ENCODE data around the gene EFHD2.

- no peak for TF ChIP-seq USF2 (IDR thresholded peaks at IDR 0.05; ENCODE audit: low read length)
- TF ChIP-seq POLR2A (IDR thresholded peaks at IDR 0.05; ENCODE audit: control extremely low read depth in 1 of 2, low read depth in 2 of 2, low read length in 2 of 2), result no peak
- TF ChIP-seq CTCF (IDR thresholded peaks at IDR 0.05; ENCODE audit: control extremely low read depth in 1 of 3, insufficient read depth in 1 of 3, low read depth in 1 of 3, low read length in 3 of 3), result peak; percentile 88 to 99 (median 96)
- TF ChIP-seq EP300 (IDR thresholded peaks at IDR 0.05; ENCODE audit: borderline replicate concordance in 1 of 2, low read depth in 2 of 2, low read length in 2 of 2), result no peak
- no peak for TF ChIP-seq JUND (IDR thresholded peaks at IDR 0.05; ENCODE audit: low read length)
- TF ChIP-seq RBBP5 (IDR thresholded peaks at IDR 0.05; ENCODE audit: borderline replicate concordance, low read depth, low read length), result no peak
Observed at GRCh38 chr1:15430787-15431570, 21.3 kb downstream of the EFHD2 start.

Measured in H1 (cell line).